Glutamatergic neuron (in vitro differentiated cells): Measurements from ENCODE around the gene ATP6V1B1. TPM values are rescaled to one million over a fixed set of nuclear protein-coding genes. Genes with fewer than 3 reads are reported as not detected.

Experiments
- DNase-seq: peaks from one replicate; pipeline ENCODE4 v3.0.0; 2022
- H3K27ac Mint-ChIP-seq: one replicate; pipeline ENCODE4 v1.8.0; 2020; ENCODE audit warnings: mild to moderate bottlenecking, mixed read lengths, inconsistent platforms; ENCODE audit not compliant: unreplicated experiment
- H3K27me3 Mint-ChIP-seq: one replicate; pipeline ENCODE4 v1.8.0; 2020; ENCODE audit warnings: mild to moderate bottlenecking, moderate library complexity, mixed read lengths, inconsistent platforms; ENCODE audit not compliant: unreplicated experiment
- H3K36me3 Mint-ChIP-seq: one replicate; pipeline ENCODE4 v1.8.0; 2020; ENCODE audit warnings: mild to moderate bottlenecking, mixed read lengths, inconsistent platforms; ENCODE audit not compliant: unreplicated experiment
- H3K4me1 Mint-ChIP-seq: one replicate; pipeline ENCODE4 v1.8.0; 2020; ENCODE audit warnings: mild to moderate bottlenecking, low read depth, mixed read lengths, inconsistent platforms; ENCODE audit not compliant: unreplicated experiment
- H3K4me3 Mint-ChIP-seq: one replicate; pipeline ENCODE4 v1.8.0; 2020; ENCODE audit warnings: mild to moderate bottlenecking, mixed read lengths, inconsistent platforms; ENCODE audit not compliant: unreplicated experiment
- H3K9me3 Mint-ChIP-seq: one replicate; pipeline ENCODE4 v1.8.0; 2020; ENCODE audit warnings: mild to moderate bottlenecking, moderate library complexity, mixed read lengths, inconsistent platforms; ENCODE audit not compliant: unreplicated experiment
- CTCF ChIP-seq: fragments of 200-600 bp; sonication (generic); IDR thresholded peaks from one replicate; pipeline ENCODE4 v1.5.0; 2021; ENCODE audit not compliant: partially characterized antibody, unreplicated experiment
- total RNA-seq: library from RNA; stranded (reverse); fragmentation: NEBNext Ultra II Directional; extraction: Animal tissue kit (Norgen Biotek cat#: 25700); gene quantifications from one replicate; pipeline ENCODE4 v1.2.1, GENCODE V29; 2021; ENCODE audit not compliant: unreplicated experiment

ATP6V1B1 gene
- total RNA-seq, 1 donor from 2014 or later: not detected

GRCh38 chr2:70891572-70892357 lies 43.9 kb upstream of the ATP6V1B1 start:
- Mint-ChIP-seq H3K4me1 (peaks cover 12% of the 10 kb centered on the region), H3K27me3 (peaks cover 57% of the 10 kb centered on the region), H3K9me3 (peaks cover 19% of the 10 kb centered on the region), H3K27ac (no peak overlapping the region), H3K36me3 (peaks cover 4% of the 10 kb centered on the region), H3K4me3 (no peak overlapping the region)
- no peak for DNase-seq
- no peak for TF ChIP-seq CTCF

GRCh38 chr2:70892750-70893149 lies 43.0 kb upstream of the ATP6V1B1 start:
- peaks cover 59% of the 10 kb centered on the region for H3K27me3 Mint-ChIP-seq
- no peak overlapping the region for H3K27ac Mint-ChIP-seq
- H3K36me3 Mint-ChIP-seq: peaks cover 4% of the 10 kb centered on the region
- no peak for TF ChIP-seq CTCF
- peaks cover 20% of the 10 kb centered on the region for H3K9me3 Mint-ChIP-seq
- no peak overlapping the region for H3K4me3 Mint-ChIP-seq
- DNase-seq: no peak
- peaks cover 18% of the 10 kb centered on the region for H3K4me1 Mint-ChIP-seq

- H3K27ac Mint-ChIP-seq: no peak overlapping the region
- TF ChIP-seq CTCF: no peak
- peaks cover 55% of the 10 kb centered on the region for H3K27me3 Mint-ChIP-seq
- no peak for DNase-seq
- no peak overlapping the region for H3K4me3 Mint-ChIP-seq
- peaks cover 18% of the 10 kb centered on the region for H3K4me1 Mint-ChIP-seq
- peaks cover 4% of the 10 kb centered on the region for H3K36me3 Mint-ChIP-seq
- H3K9me3 Mint-ChIP-seq: peaks cover 20% of the 10 kb centered on the region
Observed at GRCh38 chr2:70893186-70893585, 42.5 kb upstream of the ATP6V1B1 start.

- no peak for DNase-seq
- peaks cover 16% of the 10 kb centered on the region for H3K4me1 Mint-ChIP-seq
- no peak for TF ChIP-seq CTCF
- H3K27me3 Mint-ChIP-seq: peaks cover 54% of the 10 kb centered on the region
- H3K4me3 Mint-ChIP-seq: no peak overlapping the region
- H3K9me3 Mint-ChIP-seq: peaks cover 17% of the 10 kb centered on the region
- H3K36me3 Mint-ChIP-seq: peaks cover 4% of the 10 kb centered on the region
- H3K27ac Mint-ChIP-seq: no peak overlapping the region
Observed at GRCh38 chr2:70894765-70895164, 40.9 kb upstream of the ATP6V1B1 start.

- DNase-seq: no peak
- H3K36me3 Mint-ChIP-seq: peaks cover 4% of the 10 kb centered on the region
- peaks cover 19% of the 10 kb centered on the region for H3K9me3 Mint-ChIP-seq
- peaks cover 16% of the 10 kb centered on the region for H3K4me1 Mint-ChIP-seq
- no peak overlapping the region for H3K4me3 Mint-ChIP-seq
- no peak overlapping the region for H3K27ac Mint-ChIP-seq
- peaks cover 53% of the 10 kb centered on the region for H3K27me3 Mint-ChIP-seq
- TF ChIP-seq CTCF: no peak
Observed at GRCh38 chr2:70895249-70895648, 40.5 kb upstream of the ATP6V1B1 start.
